Testis (tissue), 3 donors: ENCODE measurements around the gene ACTA2. TPM values are rescaled to one million over a fixed set of nuclear protein-coding genes. Genes with fewer than 3 reads are reported as not detected.
A peak's percentile ranks its signal among the peaks of the same experiment; 100 is the strongest.

Source experiments
- DNase-seq: peaks from one replicate; pipeline ENCODE4 v3.0.0-alpha.2; 2019
- H3K27ac ChIP-seq, 2 donors: fragments of 200-600 bp; sonication (generic); one replicate each; pipeline ENCODE4 v1.5.1; 2019
- H3K27me3 ChIP-seq: fragments of 200-600 bp; sonication (generic); one replicate; pipeline ENCODE4 v1.5.1; 2019
- H3K36me3 ChIP-seq: fragments of 200-600 bp; sonication (generic); one replicate; pipeline ENCODE4 v1.5.1; 2017; ENCODE audit warnings: low read depth; ENCODE audit errors: missing control alignments
- H3K4me1 ChIP-seq: fragments of 200-600 bp; sonication (generic); one replicate; pipeline ENCODE4 v1.5.1; 2019
- H3K4me3 ChIP-seq, 2 donors: fragments of 200-600 bp; sonication (generic); one replicate each; pipeline ENCODE4 v1.5.1; 2017 to 2019
- H3K9me3 ChIP-seq: fragments of 200-600 bp; sonication (generic); one replicate; pipeline ENCODE4 v1.5.1; 2017
- CTCF ChIP-seq, 3 experiments: fragments of 450-650 bp in 2 of 3; fragments of 200-600 bp in 1 of 3; sonication (generic) in 1 of 3; IDR thresholded peaks; one replicate each; pipeline ENCODE4 v1.5.1; 2016 to 2019; ENCODE audit warnings: antibody characterized with exemption in 3 of 3, mild to moderate bottlenecking in 2 of 3, moderate library complexity in 1 of 3
- POLR2A ChIP-seq: fragments of 450-650 bp; IDR thresholded peaks from one replicate; pipeline ENCODE4 v1.6.1; 2017; ENCODE audit warnings: antibody characterized with exemption, mild to moderate bottlenecking, moderate library complexity
- WGBS, 2 donors: methylation state at CpG; one replicate each; pipeline ENCODE4 v1.1.5; 2018; 5-methylcytosine and 5-hydroxymethylcytosine counted together
- intact Hi-C: fragments of 100-400 bp; cut with DNase I; formaldehyde crosslinking; loops from one replicate; pipeline ENCODE4 v1.15.1; 2023; ENCODE audit warnings: low total_unique reads
- polyA plus RNA-seq: library from polyadenylated mRNA; stranded (reverse); fragments of 350-450 nt; fragmentation: Illumina TruSeq; extraction: RNeasy Lipid Tissue Mini Kit (QIAGEN cat#74804); gene quantifications from one replicate; pipeline ENCODE4 v1.2.3, GENCODE V29; 2014; ENCODE audit warnings: low read depth, low replicate concordance; ENCODE audit not compliant: insufficient read depth
- total RNA-seq, 2 donors: library from RNA; depleted of rRNA; stranded (reverse); fragments of >200 nt; gene quantifications; one replicate each; pipeline ENCODE4 v1.2.3, GENCODE V29; 2016

ACTA2 gene
- total and polyA plus RNA-seq, 3 donors from 2014 or later, result 398 to 939 (median 527) TPM

- intact Hi-C loops, result no loop called here
- WGBS, 2 donors, result 60 to 80% methylated on average over 1 of the region's 1 CpG
Measured at GRCh38 chr10:88983939-88984338, 31.4 kb upstream of the ACTA2 start.

GRCh38 chr10:88983206-88983605 is 30.6 kb upstream of the ACTA2 start:
- Histone ChIP-seq H3K4me1 (peaks cover 36% of the 10 kb centered on the region), H3K36me3 (no peaks in the 10 kb centered on the region), H3K4me3 (no peak overlapping the region), H3K27ac (peak overlapping the region; percentile 46 to 79), H3K27me3 (no peaks in the 10 kb centered on the region), H3K9me3 (no peaks in the 10 kb centered on the region)
- intact Hi-C loops, result no loop called here
- TF ChIP-seq CTCF (IDR thresholded peaks at IDR 0.05) (no peak), POLR2A (no peak)
- 36 to 38% methylated on average over 2 of the region's 2 CpGs for WGBS, 2 donors
- no peak for DNase-seq

More at GRCh38 chr10:88983939-88984338, 31.4 kb upstream of the ACTA2 start:
- no peak for TF ChIP-seq POLR2A
- no peak for TF ChIP-seq CTCF (IDR thresholded peaks at IDR 0.05)
- Histone ChIP-seq H3K36me3 (no peaks in the 10 kb centered on the region), H3K9me3 (no peaks in the 10 kb centered on the region), H3K27ac (no peak overlapping the region), H3K4me3 (no peak overlapping the region), H3K4me1 (peaks cover 31% of the 10 kb centered on the region), H3K27me3 (no peaks in the 10 kb centered on the region)
- DNase-seq, result no peak

- H3K27ac ChIP-seq, result peak overlapping the region; percentile 46 to 79
- intact Hi-C loops, result no loop called here
- peaks cover 36% of the 10 kb centered on the region for H3K4me1 ChIP-seq
- no peak for TF ChIP-seq POLR2A
- no peak for TF ChIP-seq CTCF (IDR thresholded peaks at IDR 0.05)
- no peaks in the 10 kb centered on the region for H3K27me3 ChIP-seq
- DNase-seq, result peak; percentile 42
- no peaks in the 10 kb centered on the region for H3K9me3 ChIP-seq
- no peaks in the 10 kb centered on the region for H3K36me3 ChIP-seq
- WGBS, 2 donors, result 37 to 59% methylated on average over 2 of the region's 2 CpGs
- no peak overlapping the region for H3K4me3 ChIP-seq
Measured at GRCh38 chr10:88982366-88982765, 29.8 kb upstream of the ACTA2 start.

GRCh38 chr10:88981435-88981834 is 28.9 kb upstream of the ACTA2 start:
- DNase-seq, result no peak
- H3K27ac ChIP-seq, result peak overlapping the region; percentile 46 to 79
- 54 to 56% methylated on average over 5 of the region's 5 CpGs for WGBS, 2 donors

GRCh38 chr10:88980800-88981199 is 28.2 kb upstream of the ACTA2 start:
- WGBS, 2 donors, result 57 to 61% methylated on average over 4 of the region's 4 CpGs
- H3K4me1 ChIP-seq, result peaks cover 36% of the 10 kb centered on the region

More at GRCh38 chr10:88981435-88981834, 28.9 kb upstream of the ACTA2 start:
- Histone ChIP-seq H3K4me3 (no peak overlapping the region), H3K9me3 (no peaks in the 10 kb centered on the region), H3K4me1 (peaks cover 36% of the 10 kb centered on the region), H3K27me3 (no peaks in the 10 kb centered on the region), H3K36me3 (no peaks in the 10 kb centered on the region)
- no peak for TF ChIP-seq POLR2A
- intact Hi-C loops, result no loop called here

More at GRCh38 chr10:88980800-88981199, 28.2 kb upstream of the ACTA2 start:
- peak overlapping the region; percentile 46 to 79 for H3K27ac ChIP-seq
- H3K9me3 ChIP-seq, result no peaks in the 10 kb centered on the region
- H3K36me3 ChIP-seq, result no peaks in the 10 kb centered on the region
- DNase-seq, result no peak
- no peaks in the 10 kb centered on the region for H3K27me3 ChIP-seq
- TF ChIP-seq POLR2A, result no peak
- no peak for TF ChIP-seq CTCF (IDR thresholded peaks at IDR 0.05)
- intact Hi-C loops, result no loop called here
- no peak overlapping the region for H3K4me3 ChIP-seq
